Fibroblast of upper back skin (primary cell): ENCODE results near the gene ROR1.
A peak's percentile ranks its signal among the peaks of the same experiment; 100 is the strongest.

ENCODE experiments used
- DNase-seq: peaks from one replicate; pipeline ENCODE4 v3.0.0-alpha.2; 2013

The ROR1 gene

DNA sequence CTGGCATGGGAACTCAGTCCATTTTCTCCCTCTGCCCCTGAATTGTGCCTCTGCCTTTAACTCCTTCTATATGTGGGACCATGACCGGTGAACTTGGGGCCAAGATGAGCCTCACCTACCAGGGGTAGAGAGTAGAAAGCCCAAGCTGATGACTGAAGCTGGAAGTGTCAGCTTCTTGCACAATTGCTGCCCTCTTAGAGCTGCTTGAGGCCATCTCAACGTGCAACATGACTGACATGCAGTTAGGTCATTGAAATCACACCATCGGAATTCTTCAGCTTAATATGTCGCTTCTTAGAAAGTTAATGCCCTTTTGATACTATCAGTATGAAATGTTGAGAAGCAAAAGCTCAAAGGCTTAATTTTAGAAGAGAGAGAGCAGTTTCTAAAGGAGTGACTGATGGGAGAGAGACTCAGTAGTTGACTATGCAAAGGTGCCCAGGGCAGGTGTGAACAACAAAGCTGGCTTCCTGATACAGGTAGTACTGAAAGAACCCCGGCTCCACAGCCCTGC, 340.3 kb downstream of the ROR1 start:
- no peak for DNase-seq

DNA sequence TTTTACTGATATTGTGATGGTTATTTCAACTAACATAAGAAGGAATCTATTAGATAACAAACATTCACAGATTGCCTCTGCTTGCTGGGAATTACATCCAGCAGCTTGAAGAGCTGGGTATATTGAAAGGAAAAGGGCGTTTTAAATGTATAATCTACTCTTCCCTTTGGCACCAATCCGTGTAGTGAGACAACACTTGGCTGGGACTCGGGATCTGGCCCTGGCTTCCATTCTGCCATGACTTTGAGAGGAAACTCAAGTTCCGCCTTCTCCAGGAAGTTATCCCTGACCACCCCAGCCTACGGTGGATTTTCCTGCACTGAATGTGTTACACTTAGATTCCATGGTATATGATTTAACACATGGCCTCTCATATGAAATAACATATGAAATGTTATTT, 342.7 kb downstream of the ROR1 start:
- no peak for DNase-seq

DNA sequence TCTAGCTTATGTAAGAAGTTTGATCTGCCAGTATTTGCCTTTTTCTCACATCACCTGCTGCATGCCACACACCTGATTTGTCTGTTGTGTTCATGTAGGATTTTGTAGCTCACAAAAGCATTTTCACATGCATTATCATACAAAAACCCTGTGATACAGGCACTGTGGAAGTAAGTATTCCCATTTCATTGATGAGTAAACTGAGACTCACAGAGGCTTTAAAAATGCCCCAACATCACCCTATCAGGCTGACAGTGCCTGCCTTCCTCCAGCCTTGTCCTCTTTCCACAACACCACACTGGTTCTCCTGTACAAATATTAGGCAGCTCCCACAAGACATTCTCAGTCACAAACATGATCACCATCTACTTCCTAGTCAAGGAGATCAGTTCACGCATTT, 343.7 kb downstream of the ROR1 start:
- DNase-seq: no peak

DNA sequence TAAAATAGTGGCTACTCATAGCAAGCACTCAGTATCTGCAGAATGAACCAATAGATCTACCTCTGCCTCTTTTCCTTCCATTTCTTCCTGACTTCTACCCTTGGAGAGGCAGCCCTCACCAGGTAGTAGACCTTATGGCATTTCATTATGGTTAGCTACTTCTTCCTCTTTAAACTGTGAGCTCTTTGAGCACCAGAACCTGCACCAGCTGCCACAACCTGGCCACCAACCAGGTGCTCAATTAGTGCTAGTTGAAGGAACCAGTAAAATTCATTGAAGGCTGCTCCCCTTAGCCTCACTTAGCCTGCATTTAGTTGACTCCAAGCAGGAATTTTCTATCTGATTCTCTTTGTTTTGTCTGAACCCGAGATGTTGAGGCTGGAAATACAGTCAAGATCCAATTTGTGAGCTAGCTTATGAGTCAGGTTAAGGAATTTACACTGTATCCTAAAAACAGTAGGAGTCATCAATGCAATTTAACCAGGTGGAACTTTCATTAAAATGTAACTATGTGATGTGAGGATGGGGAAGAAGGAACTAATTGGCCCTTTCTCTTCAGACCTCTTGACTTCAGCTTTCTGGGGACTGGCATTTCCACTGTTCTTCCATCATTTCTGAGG, 348.1 kb downstream of the ROR1 start:
- DNase-seq: peak; percentile 26

DNA sequence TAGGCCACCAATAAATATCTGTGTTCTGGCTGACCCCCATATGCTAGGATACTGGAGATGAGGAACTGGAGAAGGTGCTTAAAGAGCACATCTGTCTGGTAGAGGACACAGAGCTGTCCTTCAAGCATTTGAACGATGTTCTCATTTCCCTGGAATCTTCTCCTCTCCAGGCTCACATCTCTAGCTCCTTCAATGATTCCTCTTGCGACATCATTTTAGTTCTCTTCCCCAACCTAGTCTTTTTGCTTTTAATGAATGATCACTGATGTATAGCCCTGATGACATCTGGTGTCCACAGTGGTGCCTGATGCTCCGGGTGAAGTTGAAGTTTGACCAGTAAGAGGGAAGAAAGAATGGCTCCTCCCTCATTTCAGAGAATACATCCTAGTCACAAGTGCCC, 348.8 kb downstream of the ROR1 start:
- peak; percentile 27 for DNase-seq

DNA sequence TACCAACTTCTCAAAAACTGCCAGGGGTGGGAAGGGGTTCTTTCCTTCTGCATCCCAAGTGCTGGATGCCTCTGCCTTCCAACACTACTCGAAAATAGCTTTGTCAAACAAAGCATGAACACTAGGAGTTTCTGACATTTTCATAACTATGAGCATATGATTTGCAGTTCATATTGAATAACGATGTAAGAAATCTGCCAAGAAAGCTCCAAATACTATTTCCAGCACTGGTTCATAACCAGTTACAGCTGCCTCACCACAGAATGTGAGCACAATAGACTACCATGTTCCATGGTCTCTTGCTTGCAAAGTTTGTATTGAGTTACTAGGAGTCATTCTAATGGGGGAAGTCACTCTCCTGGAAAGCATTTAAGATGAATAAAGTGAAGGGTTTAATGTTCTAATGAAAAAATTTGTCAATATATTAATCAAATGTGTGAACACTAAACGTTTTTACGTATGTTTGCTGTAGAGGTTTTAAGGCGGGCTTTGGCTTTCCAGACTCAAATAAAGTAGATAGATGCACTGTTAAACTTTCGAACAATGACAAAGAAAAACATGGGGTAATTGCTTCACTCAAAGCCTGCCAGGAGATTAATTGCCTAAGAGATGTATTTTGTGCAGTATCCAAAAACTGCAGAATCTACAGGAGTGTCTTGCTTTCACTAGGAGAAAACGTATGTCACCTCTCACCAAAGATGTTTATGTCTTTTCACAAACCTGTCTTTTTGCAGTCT, 351.1 kb downstream of the ROR1 start:
- DNase-seq: peak; percentile 29

DNA sequence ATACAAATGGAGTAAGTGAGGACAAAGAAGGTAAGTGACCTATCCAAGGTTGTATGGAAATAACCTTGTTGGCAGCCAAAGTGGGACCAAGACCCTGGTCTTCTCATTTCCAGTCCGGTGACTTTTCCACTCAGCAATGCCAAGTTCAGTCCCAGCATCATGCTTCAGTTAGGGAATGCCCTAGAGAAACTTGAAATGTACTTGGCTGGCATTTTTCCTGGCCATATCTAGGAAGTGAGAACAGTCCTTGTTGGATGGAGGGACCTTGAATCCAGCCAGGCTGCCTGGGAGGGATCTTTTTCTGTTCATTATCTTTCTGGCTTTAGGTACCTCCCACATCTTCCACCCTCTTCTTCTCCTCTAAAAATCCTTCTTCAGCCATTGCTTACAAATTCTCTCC, 352.8 kb downstream of the ROR1 start:
- no peak for DNase-seq

DNA sequence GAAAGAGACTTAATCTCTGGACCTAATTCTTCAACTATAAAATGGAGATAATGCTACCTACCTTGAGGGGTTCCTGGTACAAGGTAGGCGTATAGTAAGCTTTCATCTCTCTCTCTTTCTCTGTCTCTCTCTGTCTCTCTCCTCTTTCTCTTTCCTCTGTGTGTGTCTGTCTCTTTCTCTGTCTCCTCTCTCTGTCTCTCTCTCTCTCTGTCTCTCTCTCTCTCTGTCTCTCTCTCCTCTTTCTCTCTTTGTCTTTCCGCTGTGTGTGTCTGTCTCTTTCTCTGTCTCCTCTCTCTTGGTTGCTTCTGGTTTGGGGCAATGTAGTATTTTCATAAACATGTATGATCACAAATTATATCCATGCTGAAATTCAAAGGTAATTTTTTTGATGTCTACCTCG, 353.5 kb downstream of the ROR1 start:
- no peak for DNase-seq

DNA sequence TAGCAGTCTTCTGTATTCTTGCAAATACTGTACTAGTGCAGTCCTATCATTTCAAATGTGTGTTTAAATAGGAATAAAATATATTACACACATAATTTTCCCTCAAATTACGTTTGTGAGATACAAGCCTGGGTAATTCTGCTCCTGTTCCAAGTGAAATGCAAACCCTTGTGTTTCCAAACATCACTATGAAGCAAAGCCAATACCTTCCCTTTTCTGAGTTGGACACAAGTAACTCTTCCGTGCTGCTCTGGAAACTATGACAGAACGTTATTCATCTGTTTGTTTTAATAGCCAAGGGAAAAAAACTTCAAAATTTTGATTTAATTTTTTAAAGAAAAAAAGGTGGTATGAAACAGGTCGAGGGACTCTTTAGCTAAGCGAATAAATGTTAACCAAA, 355.9 kb downstream of the ROR1 start:
- no peak for DNase-seq

DNA sequence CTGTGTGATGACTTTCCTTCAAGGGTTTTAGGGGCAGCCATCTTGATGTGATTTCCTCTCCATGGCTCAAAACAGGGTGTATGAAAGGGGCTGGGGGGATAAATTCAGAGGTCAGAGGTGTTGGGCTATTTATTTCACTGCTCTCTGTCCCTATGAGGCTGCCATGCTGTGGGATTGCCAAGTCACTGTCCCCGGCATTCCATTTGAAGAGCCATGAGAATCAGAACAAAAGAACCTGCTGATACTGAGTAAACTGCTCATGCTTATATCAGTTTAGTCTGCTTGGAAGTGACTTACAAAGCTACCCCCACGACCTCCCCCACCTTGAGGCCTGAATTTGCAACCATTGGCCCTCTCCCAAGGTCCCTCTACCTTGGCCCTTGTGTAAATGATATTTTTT, 357.3 kb downstream of the ROR1 start:
- DNase-seq: no peak

DNA sequence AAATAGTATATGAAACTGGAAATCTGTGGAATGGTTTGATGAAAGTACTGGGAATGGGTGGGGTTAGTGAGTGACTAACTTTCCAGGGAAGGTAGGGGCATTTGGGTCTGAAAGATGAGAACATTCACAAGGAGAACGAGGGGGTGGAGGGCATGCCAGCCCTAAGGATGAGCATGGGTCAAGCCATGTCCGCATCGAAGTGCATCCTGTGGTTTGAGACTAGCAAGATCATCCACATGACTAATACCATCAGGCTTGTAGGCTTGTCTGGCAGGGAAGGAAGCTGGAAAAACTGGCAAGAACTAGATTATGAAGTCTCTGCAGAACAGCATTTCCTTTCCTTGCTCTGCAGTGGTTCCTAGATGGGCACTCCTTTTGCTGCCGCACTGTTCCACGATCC, 359.2 kb downstream of the ROR1 start:
- peak; percentile 88 for DNase-seq

DNA sequence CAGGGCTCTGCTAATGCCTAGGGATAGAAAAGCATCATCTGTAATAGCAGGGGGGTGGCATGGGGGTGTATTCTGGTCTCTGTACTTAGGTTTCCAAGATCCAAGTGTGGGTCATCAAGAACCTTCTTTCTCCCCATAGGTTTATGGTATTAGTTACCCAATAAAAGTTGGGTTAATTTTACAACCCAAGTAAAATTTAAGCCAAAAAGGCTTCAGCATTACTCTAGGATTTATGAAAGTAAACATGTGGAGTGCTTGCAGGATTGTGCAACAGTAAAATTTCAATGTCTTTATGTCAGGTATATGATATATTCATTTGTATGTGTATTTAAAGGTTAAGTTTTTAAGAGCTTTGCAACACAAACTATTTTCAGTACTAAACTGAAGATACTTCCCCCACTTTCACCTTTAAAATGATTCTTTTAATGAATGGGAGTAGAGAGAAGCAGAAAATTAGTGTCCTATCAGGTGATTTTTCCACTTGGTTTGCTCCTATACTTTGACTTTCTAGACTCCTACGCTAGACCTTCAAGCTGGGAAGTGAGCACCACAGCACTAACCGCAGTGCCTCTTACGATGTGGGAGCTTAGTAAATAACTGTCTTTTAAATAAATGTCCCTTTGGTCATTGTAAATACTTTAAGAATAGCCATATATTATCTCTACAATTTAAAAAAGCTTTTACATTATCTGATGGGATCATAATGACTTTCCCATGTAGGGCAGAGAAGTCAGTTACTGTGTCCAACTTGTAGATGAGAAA, 361.8 kb downstream of the ROR1 start:
- peak; percentile 19 for DNase-seq

DNA sequence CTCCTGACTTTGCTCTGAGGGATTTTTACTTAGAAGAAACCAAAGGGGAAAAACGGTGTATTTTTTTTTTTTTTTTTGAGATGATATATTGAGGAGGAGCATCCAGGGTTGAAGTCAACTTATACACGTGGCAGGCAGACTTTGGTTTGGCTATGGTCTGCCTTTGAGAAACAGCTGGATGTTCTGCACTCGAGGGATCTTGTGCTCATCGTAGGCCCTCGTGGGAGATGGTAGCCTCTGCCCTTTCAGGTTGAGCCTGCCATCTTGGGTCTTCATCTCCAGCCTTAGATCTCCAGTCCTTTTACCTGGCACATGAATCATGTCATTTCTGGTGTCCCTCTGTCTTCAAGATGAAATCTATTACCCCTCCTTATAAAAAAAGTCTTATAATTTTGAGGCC, 362.5 kb downstream of the ROR1 start:
- no peak for DNase-seq

DNA sequence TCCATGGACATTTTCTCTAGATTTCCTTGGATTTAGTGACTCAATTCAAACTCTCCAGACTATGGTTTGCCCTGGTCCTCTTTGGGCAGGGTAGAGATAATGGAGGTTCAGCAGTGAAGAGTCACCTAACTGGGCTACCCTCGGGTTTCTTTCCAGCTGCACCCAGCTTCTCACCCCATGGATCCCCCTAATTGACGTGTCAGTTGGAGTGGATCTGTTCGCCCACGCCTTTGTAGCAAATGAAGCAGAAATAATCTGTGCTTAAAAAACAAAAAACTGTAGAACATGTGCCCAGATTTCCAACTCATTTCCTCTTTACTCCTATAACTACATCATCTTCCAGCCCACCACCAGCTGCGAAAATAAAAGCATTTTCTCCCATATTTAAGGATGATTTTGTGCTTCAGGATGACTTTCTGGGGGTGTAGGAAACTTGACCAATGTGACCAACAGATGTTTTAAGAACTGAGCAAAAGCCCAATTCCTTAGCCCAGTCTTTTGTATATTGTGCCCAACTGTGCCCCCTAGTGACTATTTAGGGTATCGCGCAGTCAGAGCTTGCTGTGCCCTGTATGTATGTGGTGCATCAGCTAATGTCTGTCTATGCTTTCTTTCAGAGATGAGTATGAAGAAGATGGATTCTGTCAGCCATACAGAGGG, 363.1 kb downstream of the ROR1 start:
- peak; percentile 87 for DNase-seq

DNA sequence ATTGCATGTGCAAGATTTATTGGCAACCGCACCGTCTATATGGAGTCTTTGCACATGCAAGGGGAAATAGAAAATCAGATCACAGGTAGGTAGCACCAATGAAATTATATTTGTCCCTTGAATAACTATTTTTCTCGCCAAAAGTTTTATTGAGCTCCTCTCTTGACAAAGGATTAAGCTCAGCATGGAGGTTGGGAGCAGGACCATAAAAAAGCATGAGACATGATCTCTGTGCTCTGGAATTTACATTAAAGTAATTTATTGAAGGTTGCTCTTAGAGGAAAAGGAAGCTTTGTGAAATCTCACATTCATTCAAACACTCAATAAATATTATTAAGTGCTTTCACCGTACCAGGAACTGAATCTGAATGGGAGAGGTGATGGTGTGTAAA, 363.6 kb downstream of the ROR1 start:
- peak; percentile 54 for DNase-seq

DNA sequence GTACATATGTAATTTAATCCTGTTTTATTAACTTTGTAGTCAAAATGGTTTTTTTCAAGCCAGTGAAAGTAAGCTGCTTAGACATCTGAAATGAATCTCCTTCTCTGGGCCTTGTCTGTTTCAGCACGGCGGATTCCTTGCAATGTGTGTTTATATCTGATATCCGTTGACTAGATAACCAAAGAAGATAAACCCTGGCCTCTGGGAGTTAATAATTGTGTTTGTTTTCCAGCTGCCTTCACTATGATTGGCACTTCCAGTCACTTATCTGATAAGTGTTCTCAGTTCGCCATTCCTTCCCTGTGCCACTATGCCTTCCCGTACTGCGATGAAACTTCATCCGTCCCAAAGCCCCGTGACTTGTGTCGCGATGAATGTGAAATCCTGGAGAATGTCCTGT, 366.1 kb downstream of the ROR1 start:
- no peak for DNase-seq

DNA sequence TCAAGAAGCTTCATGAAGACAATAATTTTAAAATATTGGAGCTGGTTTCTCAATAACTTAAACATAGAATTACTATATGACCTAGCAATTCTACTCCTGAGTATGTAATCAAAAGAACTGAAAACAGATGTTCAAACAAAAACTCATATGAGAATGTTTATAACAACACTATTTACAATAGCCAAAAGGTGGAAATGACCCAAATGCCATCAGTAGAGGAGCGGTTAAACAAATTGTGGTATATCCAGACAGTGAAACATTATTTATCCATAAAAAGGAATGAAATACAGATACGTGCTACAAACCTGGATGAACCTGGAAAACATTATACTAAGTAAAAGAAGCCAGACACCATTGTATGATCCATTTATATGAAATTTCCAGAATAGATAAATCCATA, 366.8 kb downstream of the ROR1 start:
- no peak for DNase-seq

DNA sequence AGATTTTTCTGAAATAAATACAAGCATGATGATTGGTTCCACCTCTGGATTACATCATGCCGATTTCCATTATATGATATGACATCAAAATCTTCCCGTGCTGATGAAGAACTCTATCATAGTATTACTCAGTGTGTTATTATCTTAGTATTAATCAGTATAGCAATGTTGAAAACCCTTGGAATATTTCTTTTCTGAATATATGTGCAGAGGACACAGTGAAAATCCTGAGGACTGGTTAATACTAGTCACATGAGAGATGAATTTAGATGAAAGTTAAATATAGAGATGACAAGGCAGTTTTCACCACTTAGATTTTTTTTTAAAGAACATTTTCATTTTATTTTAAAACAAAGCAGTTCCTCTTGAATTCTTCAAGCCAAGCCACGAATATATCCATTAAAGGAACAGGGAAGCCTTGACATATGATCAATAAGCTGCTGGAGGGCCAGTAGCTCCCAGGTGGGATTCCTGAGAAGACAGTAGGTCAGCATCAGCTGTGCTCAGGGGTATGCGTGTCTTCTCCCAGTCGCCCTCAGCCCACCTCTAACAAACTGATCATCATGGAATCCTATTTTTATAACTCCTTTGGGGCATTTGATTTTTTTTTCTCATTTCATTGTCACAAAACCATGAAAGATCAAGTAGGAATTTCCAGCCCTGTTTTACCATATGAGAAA, 373.4 kb downstream of the ROR1 start:
- DNase-seq: no peak

DNA sequence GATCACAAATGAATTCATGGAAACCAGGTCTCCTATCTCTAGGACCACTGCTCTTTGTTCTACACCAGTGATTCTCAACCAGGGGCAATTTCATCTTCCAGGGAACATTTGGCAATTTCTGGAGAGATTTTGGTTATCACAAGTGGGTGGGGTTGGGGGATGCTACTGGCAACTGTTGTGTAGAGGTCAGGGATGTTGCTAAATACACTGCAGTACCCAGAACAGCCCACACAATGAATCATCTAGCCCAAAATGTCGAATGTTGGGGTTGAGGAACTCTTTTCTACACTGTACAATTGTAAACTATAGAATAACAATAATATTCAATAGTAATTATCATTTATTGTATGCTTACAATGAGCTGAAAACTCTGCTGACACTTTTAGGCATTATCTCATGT, 373.9 kb downstream of the ROR1 start:
- no peak for DNase-seq

DNA sequence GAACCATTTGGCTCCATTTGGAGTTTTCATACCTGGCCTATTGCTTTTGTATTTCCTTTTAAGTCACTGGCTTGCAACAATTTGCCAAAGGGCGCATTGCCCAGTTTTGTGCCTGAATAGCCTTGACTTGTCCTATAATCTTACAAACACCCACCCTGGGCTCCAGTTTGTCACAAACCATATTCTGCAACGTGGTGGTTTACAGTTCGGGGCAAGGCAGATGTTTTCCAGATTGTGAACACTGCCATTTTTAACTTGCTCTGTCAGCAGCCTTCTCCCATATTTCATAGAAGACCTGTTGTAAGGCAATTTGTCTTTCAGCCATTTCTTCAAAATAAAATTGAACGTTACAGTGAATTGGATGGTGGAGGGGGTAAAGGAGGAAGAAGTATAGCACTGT, 376.4 kb downstream of the ROR1 start:
- no peak for DNase-seq

DNA sequence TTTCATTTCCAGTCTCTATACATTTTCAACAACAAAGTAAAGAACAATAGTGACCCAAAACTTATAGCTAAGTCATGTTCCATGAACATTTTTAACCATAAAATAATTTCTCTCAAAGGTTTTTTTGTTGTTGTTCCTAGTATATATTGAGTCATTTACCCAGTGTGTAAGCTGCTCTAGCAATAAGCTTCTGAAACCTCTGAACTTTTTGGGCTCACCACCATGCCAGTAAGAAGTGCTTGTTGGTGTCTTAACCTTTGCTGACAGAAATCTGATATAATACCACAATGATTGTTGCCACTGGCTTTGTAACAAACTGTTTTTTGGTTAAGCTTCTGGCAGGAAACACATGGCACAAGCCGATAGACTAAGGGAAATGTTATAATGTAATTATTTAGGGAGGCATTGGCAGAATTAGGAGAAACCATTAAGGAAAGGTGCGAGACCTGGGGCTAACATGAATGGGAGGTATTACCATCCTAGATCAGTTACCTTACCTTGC, 377.0 kb downstream of the ROR1 start:
- no peak for DNase-seq

DNA sequence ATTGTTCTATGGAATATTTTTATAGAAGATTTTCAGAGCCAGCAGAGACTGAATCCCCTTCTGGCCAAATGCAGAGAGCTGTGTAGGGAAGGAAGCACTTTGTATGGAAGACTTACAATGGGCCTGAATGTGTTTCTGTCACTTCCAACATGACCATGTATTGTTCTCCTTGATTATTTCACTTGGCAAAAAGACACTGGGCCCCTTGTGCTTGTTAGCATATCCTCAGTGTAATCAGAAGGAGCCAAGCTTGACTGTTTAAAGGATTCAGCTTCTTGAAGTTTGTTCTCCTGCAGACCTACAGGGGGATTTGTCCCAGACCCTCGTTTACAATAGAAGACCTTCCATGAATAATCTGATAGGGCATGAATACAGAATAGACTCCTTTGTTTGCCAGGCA, 381.5 kb downstream of the ROR1 start:
- DNase-seq: no peak
